Measurements from ENCODE around the gene HMGCR.

Gene HMGCR

DNA sequence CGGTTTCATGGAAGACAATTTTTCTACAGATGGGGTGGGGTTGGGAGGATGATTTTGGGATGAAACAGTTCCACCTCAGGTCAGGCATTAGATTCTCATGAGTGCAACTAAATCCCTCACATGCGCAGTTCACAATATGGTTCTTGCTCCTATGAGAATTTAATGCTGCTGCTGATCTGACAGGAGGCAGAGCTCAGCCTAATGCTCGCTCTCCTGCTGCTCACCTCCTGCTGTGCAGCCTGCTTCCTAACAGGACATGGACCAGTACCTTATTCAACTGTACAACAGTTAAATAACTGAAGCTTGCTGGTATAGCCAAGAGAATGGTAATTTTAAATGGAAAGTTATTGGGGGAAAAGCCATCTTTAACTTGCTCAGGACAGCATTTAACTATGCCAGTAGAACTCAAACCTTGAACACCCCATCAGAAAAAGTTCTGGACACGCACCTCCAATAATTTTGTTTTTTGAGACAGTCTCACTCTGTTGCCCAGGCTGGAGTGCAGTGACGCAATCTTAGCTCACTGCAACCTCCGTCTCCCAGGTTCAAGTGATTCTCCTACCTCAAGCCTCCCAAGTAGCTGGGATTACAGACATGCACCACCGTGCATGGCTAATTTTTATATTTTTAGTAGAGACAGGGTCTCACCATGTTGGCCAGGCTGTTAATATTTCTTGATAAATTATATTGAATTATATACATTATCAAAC lies 27.7 kb downstream of the HMGCR start:
- Histone ChIP-seq H3K4me3 (no peak overlapping the region), H3K9me3 (ENCODE audit: low read depth, low read length) (no peaks in the 10 kb centered on the region), H3K27ac (0 out of 2 replicates have a peak overlapping the region, but pooled peaks have one; percentile 40), H3K36me3 (ENCODE audit: insufficient read depth, low read length) (peaks cover 34% of the 10 kb centered on the region), H3K9ac (ENCODE audit: insufficient read length) (no peak overlapping the region)
- DNase-seq (ENCODE audit: low read depth, low spot score) = no peak
- TF ChIP-seq EZH2 (IDR thresholded peaks at IDR 0.05) (no peak), POLR2AphosphoS5 (IDR thresholded peaks at IDR 0.05; ENCODE audit: borderline replicate concordance, low read depth, low read length) (peak; percentile 25; the same call in 1 of the 2 replicates)

DNA sequence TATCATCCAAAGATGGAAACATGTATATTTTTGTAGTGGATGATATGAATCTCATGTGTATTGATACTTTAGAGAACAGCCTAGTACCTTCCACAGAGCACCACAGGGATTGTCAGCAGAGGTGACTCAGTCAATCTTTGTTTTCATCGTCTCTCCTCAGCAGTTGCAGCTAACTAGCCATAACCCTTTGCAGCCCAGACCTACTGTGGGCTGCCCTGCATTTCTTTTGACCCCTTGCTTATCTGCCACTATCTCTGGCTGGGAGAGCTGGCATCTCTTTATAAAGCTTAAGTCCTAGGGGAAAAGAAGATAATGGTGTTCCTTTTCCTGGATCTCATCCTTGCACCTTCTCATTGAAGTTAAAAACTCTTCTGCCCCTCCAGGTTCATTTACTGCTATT lies 28.7 kb downstream of the HMGCR start:
- H3K4me3 ChIP-seq = no peak overlapping the region
- no peak overlapping the region for H3K9ac ChIP-seq (ENCODE audit: insufficient read length)
- H3K9me3 ChIP-seq (ENCODE audit: low read depth, low read length) = no peaks in the 10 kb centered on the region
- H3K36me3 ChIP-seq (ENCODE audit: insufficient read depth, low read length) = peaks cover 24% of the 10 kb centered on the region
- H3K27ac ChIP-seq = peak overlapping the region; percentile 38; the same call in 1 of the 2 replicates
- TF ChIP-seq POLR2AphosphoS5 (IDR thresholded peaks at IDR 0.05; ENCODE audit: borderline replicate concordance, low read depth, low read length) = no peak
- DNase-seq (ENCODE audit: low read depth, low spot score) = no peak

DNA sequence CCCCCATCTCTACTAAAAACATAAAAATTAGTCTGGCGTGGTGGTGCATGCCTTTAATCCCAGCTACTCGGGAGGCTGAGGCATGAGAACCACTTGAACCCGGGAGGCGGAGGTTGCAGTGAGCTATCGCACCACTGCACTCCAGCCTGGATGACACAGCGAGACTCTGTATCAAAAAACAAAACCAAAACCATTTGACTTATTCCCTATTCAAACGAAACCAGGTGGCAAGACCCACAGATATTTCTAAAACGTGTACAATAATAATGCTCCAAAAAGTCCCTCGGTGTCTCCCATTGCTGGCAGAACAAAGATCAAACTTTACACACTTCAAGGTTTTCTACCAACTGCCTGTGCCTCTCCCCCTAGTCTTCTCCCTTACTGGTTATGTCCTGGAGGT lies 29.8 kb downstream of the HMGCR start:
- TF ChIP-seq EZH2 (IDR thresholded peaks at IDR 0.05) (no peak), FOXP2 (optimal IDR thresholded peaks at IDR 0.05; ENCODE audit: control extremely low read depth, extremely low read length, insufficient read depth) (no peak), POLR2AphosphoS5 (IDR thresholded peaks at IDR 0.05; ENCODE audit: borderline replicate concordance, low read depth, low read length) (no peak)
- no peak overlapping the region for H3K27ac ChIP-seq
- H3K36me3 ChIP-seq (ENCODE audit: insufficient read depth, low read length) = peaks cover 13% of the 10 kb centered on the region
- no peak for DNase-seq (ENCODE audit: low read depth, low spot score)
- no peak overlapping the region for H3K4me3 ChIP-seq
- no peak overlapping the region for H3K9ac ChIP-seq (ENCODE audit: insufficient read length)
- no peaks in the 10 kb centered on the region for H3K9me3 ChIP-seq (ENCODE audit: low read depth, low read length)

DNA sequence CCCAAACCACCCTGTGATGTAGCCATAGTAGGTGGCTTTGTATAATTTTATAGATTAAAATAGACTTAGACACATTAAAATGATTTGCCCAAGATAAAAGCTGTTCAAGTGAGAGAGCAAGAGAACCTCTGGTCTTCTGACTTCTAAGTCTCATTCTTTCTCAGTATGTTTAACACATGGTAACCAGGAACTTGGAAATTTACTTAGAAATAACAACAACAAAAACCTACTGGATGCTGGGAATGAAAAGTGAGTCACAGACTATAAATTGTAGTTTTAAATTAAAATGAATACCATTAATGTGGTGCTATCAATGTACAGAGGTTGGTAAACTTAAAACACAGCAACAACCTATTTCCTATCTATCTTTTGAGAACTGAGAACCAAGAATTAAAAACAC lies 30.4 kb downstream of the HMGCR start:
- H3K27ac ChIP-seq = 0 out of 2 replicates have a peak overlapping the region, but pooled peaks have one; percentile 12
- H3K4me3 ChIP-seq = no peak overlapping the region

DNA sequence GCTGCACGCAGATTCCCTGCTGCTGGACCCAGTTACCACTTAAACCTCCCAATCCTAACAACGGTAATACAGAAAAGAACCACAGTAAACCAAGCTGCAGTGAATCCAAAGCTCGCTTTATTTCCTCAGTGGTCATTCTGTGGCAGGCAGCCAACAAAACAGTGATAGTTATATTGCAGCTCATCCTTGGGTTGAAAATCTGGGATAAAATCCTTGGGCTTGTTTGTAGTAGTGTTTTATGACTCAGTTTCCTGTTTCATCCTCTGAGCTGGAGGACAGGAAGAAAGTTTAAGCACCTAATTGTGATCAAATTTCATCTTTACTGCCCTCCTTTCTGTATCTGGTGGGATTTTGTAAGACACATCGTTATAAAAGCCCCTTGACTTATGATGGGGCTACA lies 31.4 kb downstream of the HMGCR start:
- no peak for DNase-seq (ENCODE audit: low read depth, low spot score)
- Histone ChIP-seq H3K4me3 (no peak overlapping the region), H3K36me3 (ENCODE audit: insufficient read depth, low read length) (no peaks in the 10 kb centered on the region), H3K9me3 (ENCODE audit: low read depth, low read length) (no peaks in the 10 kb centered on the region), H3K9ac (ENCODE audit: insufficient read length) (no peak overlapping the region), H3K27ac (no peak overlapping the region)
- no peak for TF ChIP-seq EZH2 (IDR thresholded peaks at IDR 0.05)

More for the DNA sequence above, 30.4 kb downstream of the HMGCR start:
- Histone ChIP-seq H3K36me3 (ENCODE audit: insufficient read depth, low read length) (peaks cover 7% of the 10 kb centered on the region), H3K9me3 (ENCODE audit: low read depth, low read length) (no peaks in the 10 kb centered on the region), H3K9ac (ENCODE audit: insufficient read length) (no peak overlapping the region)
- TF ChIP-seq POLR2AphosphoS5 (IDR thresholded peaks at IDR 0.05; ENCODE audit: borderline replicate concordance, low read depth, low read length) (no peak), FOXP2 (optimal IDR thresholded peaks at IDR 0.05; ENCODE audit: control extremely low read depth, extremely low read length, insufficient read depth) (no peak), EZH2 (IDR thresholded peaks at IDR 0.05) (no peak)
- no peak for DNase-seq (ENCODE audit: low read depth, low spot score)

DNA sequence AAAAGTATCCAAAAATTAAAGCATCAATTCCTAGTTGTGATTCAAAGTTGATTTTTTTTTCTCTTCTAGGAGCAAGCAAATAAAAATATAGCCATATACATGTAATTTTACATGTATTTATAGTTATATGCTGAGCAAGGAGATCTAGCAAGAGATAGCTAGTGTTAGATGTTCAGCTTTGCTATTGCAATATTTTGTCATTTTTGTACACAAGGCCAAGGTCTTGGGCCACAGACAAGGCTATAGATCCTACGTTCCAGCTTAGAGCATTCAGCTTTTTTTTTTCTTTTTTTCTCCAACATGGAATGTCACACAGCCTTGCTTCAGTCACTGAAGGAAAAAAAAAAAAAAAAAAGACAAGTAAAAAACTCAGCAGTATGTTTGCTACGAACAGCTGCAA lies 36.8 kb downstream of the HMGCR start:
- Histone ChIP-seq H3K36me3 (ENCODE audit: insufficient read depth, low read length) (peaks cover under 1% of the 10 kb centered on the region; the same call in 1 of the 2 replicates), H3K9me3 (ENCODE audit: low read depth, low read length) (no peaks in the 10 kb centered on the region), H3K27ac (no peak overlapping the region), H3K9ac (ENCODE audit: insufficient read length) (no peak overlapping the region), H3K4me3 (no peak overlapping the region)
- no peak for DNase-seq (ENCODE audit: low read depth, low spot score)
- TF ChIP-seq EZH2 (IDR thresholded peaks at IDR 0.05) = no peak
- no peak for TF ChIP-seq POLR2AphosphoS5 (IDR thresholded peaks at IDR 0.05; ENCODE audit: borderline replicate concordance, low read depth, low read length)

DNA sequence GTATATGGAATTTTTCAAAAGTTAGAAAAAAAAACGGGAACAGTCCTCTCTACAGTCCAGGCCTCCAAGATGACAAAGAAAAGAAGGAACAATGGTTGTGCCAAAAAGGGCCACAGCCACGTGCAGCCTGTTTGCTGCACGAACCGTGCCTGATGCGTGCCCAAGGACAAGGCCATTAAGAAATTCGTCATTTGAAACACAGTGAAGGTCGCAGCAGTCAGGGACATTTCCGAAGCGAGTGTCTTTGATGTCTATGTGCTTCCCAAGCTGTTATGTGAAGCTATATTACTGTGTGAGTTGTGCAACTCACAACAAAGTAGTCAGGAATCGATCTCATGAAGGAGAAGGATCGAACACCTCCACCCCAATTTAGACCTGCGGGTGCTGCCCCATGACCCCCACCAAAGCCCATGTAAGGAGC lies 37.4 kb downstream of the HMGCR start:
- 0 out of 2 replicates have a peak overlapping the region, but pooled peaks have one; percentile 3 for H3K27ac ChIP-seq
- DNase-seq (ENCODE audit: low read depth, low spot score) = no peak
- H3K36me3 ChIP-seq (ENCODE audit: insufficient read depth, low read length) = peaks cover 6% of the 10 kb centered on the region; the same call in 1 of the 2 replicates
- H3K4me3 ChIP-seq = no peak overlapping the region
- no peaks in the 10 kb centered on the region for H3K9me3 ChIP-seq (ENCODE audit: low read depth, low read length)
- no peak for TF ChIP-seq FOXP2 (optimal IDR thresholded peaks at IDR 0.05; ENCODE audit: control extremely low read depth, extremely low read length, insufficient read depth)
- no peak for TF ChIP-seq EZH2 (IDR thresholded peaks at IDR 0.05)
- no peak for TF ChIP-seq POLR2AphosphoS5 (IDR thresholded peaks at IDR 0.05; ENCODE audit: borderline replicate concordance, low read depth, low read length)
- no peak overlapping the region for H3K9ac ChIP-seq (ENCODE audit: insufficient read length)

- Histone ChIP-seq H3K36me3 (ENCODE audit: insufficient read depth, low read length) (peaks cover 11% of the 10 kb centered on the region), H3K4me3 (no peak overlapping the region), H3K9ac (ENCODE audit: insufficient read length) (no peak overlapping the region), H3K9me3 (ENCODE audit: low read depth, low read length) (no peaks in the 10 kb centered on the region), H3K27ac (0 out of 2 replicates have a peak overlapping the region, but pooled peaks have one; percentile 10)
- no peak for TF ChIP-seq EZH2 (IDR thresholded peaks at IDR 0.05)
- TF ChIP-seq FOXP2 (optimal IDR thresholded peaks at IDR 0.05; ENCODE audit: control extremely low read depth, extremely low read length, insufficient read depth) = no peak
- TF ChIP-seq POLR2AphosphoS5 (IDR thresholded peaks at IDR 0.05; ENCODE audit: borderline replicate concordance, low read depth, low read length) = no peak
- DNase-seq (ENCODE audit: low read depth, low spot score) = no peak
These were observed 38.4 kb downstream of the HMGCR start for GRCh38 chr5:75375414-75375813.

- Histone ChIP-seq H3K9ac (ENCODE audit: insufficient read length) (no peak overlapping the region), H3K36me3 (ENCODE audit: insufficient read depth, low read length) (peaks cover 27% of the 10 kb centered on the region), H3K27ac (no peak overlapping the region), H3K4me3 (no peak overlapping the region), H3K9me3 (ENCODE audit: low read depth, low read length) (no peaks in the 10 kb centered on the region)
- TF ChIP-seq FOXP2 (optimal IDR thresholded peaks at IDR 0.05; ENCODE audit: control extremely low read depth, extremely low read length, insufficient read depth) (no peak), POLR2AphosphoS5 (IDR thresholded peaks at IDR 0.05; ENCODE audit: borderline replicate concordance, low read depth, low read length) (no peak), EZH2 (IDR thresholded peaks at IDR 0.05) (no peak)
- DNase-seq (ENCODE audit: low read depth, low spot score) = no peak
These were observed 43.1 kb downstream of the HMGCR start for GRCh38 chr5:75380099-75380498.
